GM12878 (cell line): ENCODE measurements around the gene PDGFB. TPM values are rescaled to one million over a fixed set of nuclear protein-coding genes. Genes with fewer than 3 reads are reported as not detected.

Experiments
- ATAC-seq: fragments of 200-7000 bp; cut with Tn5 transposase; 3 replicates; pipeline ENCODE4 v1.9.1; 2020; ENCODE audit warnings: mild to moderate bottlenecking, moderate library complexity
- BruUV-seq: library from RNA; stranded (reverse); fragments of 400-500 nt; replicated peaks from 2 replicates; lab custom pipeline; 2021; lab: Mats Ljungman, UMichigan
- CTCF ChIA-PET: fragments of 300-600 bp; sonication (Branson Sonifier 250); formaldehyde crosslinking; extraction: SDS; loops from one replicate; lab custom pipeline; 2021; ENCODE audit warnings: inconsistent platforms; lab: Yijun Ruan, JAX
- POLR2A ChIA-PET: fragments of 350-600 bp; formaldehyde crosslinking; extraction: SDS; loops from one replicate; lab custom pipeline; 2021; ENCODE audit warnings: inconsistent platforms; lab: Charles Lee
- RAD21 ChIA-PET: fragments of 300-600 bp; sonication (Branson Sonifier 250); formaldehyde crosslinking; loops from one replicate; lab custom pipeline; 2023; ENCODE audit warnings: antibody characterized with exemption; ENCODE audit not compliant: unreplicated experiment; lab: Charles Lee
- SMC1A ChIA-PET: fragments of 300-600 bp; sonication (Branson Sonifier 250); formaldehyde crosslinking; loops from one replicate; lab custom pipeline; 2023; ENCODE audit not compliant: unreplicated experiment, uncharacterized antibody; lab: Charles Lee
- DNase-seq: peaks from one replicate; pipeline ENCODE4 v3.0.0-alpha.2; 2011; ENCODE audit warnings: low read depth, low spot score
- FAIRE-seq: peaks from 3 replicates; lab custom pipeline; 2011; peaks lifted over from hg19 to GRCh38; lab: Jason Lieb, UNC
- H2AFZ ChIP-seq: 2 replicates; pipeline ENCODE4 v1.6.0; 2011; ENCODE audit warnings: low read depth, low read length, control low read depth; ENCODE audit not compliant: control insufficient read depth
- H3K27ac ChIP-seq: 2 replicates; pipeline ENCODE4 v1.5.1; 2011; ENCODE audit warnings: control low read depth; ENCODE audit not compliant: control insufficient read depth, insufficient read depth
- H3K27me3 ChIP-seq, 2 experiments: replicated peaks in 1 of 2; 2 replicates each; pipeline versions ENCODE4 v1.6.0 to v1.6.1; 2011; ENCODE audit warnings: low read length in 1 of 2; ENCODE audit not compliant: control insufficient read depth in 2 of 2, insufficient read depth in 2 of 2
- H3K36me3 ChIP-seq, 2 experiments: 2 replicates each; pipeline ENCODE4 v1.5.1; 2011; ENCODE audit warnings: low read length in 1 of 2; ENCODE audit not compliant: control insufficient read depth in 2 of 2, insufficient read depth in 2 of 2
- H3K4me1 ChIP-seq: 2 replicates; pipeline ENCODE4 v1.6.1; 2011; ENCODE audit warnings: mild to moderate bottlenecking, low read length, moderate library complexity, mixed read lengths; ENCODE audit not compliant: control insufficient read depth, insufficient read depth
- H3K4me2 ChIP-seq: 2 replicates; pipeline ENCODE4 v1.6.0; 2011; ENCODE audit warnings: control low read depth; ENCODE audit not compliant: control insufficient read depth, insufficient read depth
- H3K4me3 ChIP-seq: fragments of 200-600 bp; sonication (generic); 2 replicates; pipeline ENCODE4 v1.5.1; 2016
- H3K79me2 ChIP-seq: 2 replicates; pipeline ENCODE4 v1.6.0; 2011; ENCODE audit warnings: low read length; ENCODE audit not compliant: control insufficient read depth, insufficient read depth
- H3K9ac ChIP-seq: 2 replicates; pipeline ENCODE4 v1.8.0; 2011; ENCODE audit warnings: low read length, control low read depth, mixed read lengths; ENCODE audit not compliant: control insufficient read depth, insufficient read depth
- H3K9me3 ChIP-seq: replicated peaks from 3 replicates; pipeline ENCODE4 v1.5.1; 2011; ENCODE audit warnings: mild to moderate bottlenecking, low read length; ENCODE audit not compliant: control insufficient read depth, insufficient read depth
- H4K20me1 ChIP-seq: 2 replicates; pipeline ENCODE4 v1.6.0; 2011; ENCODE audit not compliant: control insufficient read depth, insufficient read depth
- ATF2 ChIP-seq: IDR thresholded peaks from 2 replicates; pipeline ENCODE4 v1.6.1; 2012; ENCODE audit warnings: low read length, inconsistent platforms
- BHLHE40 ChIP-seq, 2 experiments: fragments of 450-650 bp in 1 of 2; IDR thresholded peaks; 2 replicates each; pipeline ENCODE4 v1.6.1; 2011 to 2017; ENCODE audit warnings: low read depth in 2 of 2, borderline replicate concordance in 1 of 2, improper control_type of control experiment in 1 of 2, low read length in 1 of 2, mild to moderate bottlenecking in 1 of 2
- EP300 ChIP-seq, 2 experiments: fragments of 150-350 bp in 1 of 2; IDR thresholded peaks; 2 replicates each; pipeline ENCODE4 v1.6.1; 2011 to 2012; ENCODE audit warnings: low read depth in 2 of 2, low read length in 2 of 2, borderline replicate concordance in 1 of 2, improper control_type of control experiment in 1 of 2, inconsistent platforms in 1 of 2; ENCODE audit not compliant: control insufficient read depth in 1 of 2
- FOXK2 ChIP-seq: fragments of 450-650 bp; IDR thresholded peaks from 2 replicates; pipeline ENCODE4 v1.6.1; 2017; ENCODE audit warnings: mild to moderate bottlenecking, moderate library complexity
- IKZF2 ChIP-seq, 2 experiments: fragments of 450-650 bp; IDR thresholded peaks; 2 replicates each; pipeline ENCODE4 v1.6.1; 2017; ENCODE audit warnings: mild to moderate bottlenecking in 2 of 2, moderate library complexity in 2 of 2
- KDM1A ChIP-seq: fragments of 200-600 bp; sonication (generic); IDR thresholded peaks from 2 replicates; pipeline ENCODE4 v1.6.1; 2016; ENCODE audit warnings: borderline replicate concordance
- NFXL1 ChIP-seq: fragments of 450-650 bp; IDR thresholded peaks from 2 replicates; pipeline ENCODE4 v1.6.1; 2017; ENCODE audit warnings: antibody characterized with exemption, mild to moderate bottlenecking, borderline replicate concordance
- PAX5 ChIP-seq: IDR thresholded peaks from 2 replicates; pipeline ENCODE4 v1.6.1; 2011; ENCODE audit warnings: low read depth, low read length, borderline replicate concordance
- PML ChIP-seq: IDR thresholded peaks from 2 replicates; pipeline ENCODE4 v1.6.1; 2012; ENCODE audit warnings: low read length, inconsistent platforms
- RAD21 ChIP-seq: IDR thresholded peaks from 2 replicates; pipeline ENCODE4 v1.6.1; 2011; ENCODE audit warnings: mild to moderate bottlenecking, low read depth, low read length, moderate library complexity; ENCODE audit not compliant: insufficient read depth
- RFX5 ChIP-seq: IDR thresholded peaks from 2 replicates; pipeline ENCODE4 v1.6.1; 2011; ENCODE audit warnings: low read depth, low read length, improper control_type of control experiment
- SIN3A ChIP-seq: IDR thresholded peaks from 2 replicates; pipeline ENCODE4 v1.6.1; 2012; ENCODE audit warnings: low read depth, low read length, improper control_type of control experiment
- SREBF1 ChIP-seq: IDR thresholded peaks from 2 replicates; pipeline ENCODE4 v1.6.1; 2012; ENCODE audit warnings: mild to moderate bottlenecking, low read length
- ZNF24 ChIP-seq: fragments of 450-650 bp; IDR thresholded peaks from 2 replicates; pipeline ENCODE4 v1.6.1; 2017; ENCODE audit warnings: antibody characterized with exemption, mild to moderate bottlenecking
- WGBS: methylation state at CpG from one replicate; pipeline ENCODE4 v1.1.6; 2016; ENCODE audit warnings: low lambda C conversion rate; ENCODE audit not compliant: insufficient replicate concordance, insufficient coverage; ENCODE audit errors: missing lambda C conversion rate; 5-methylcytosine and 5-hydroxymethylcytosine counted together
- in situ Hi-C: fragments of 300-500 bp; cut with MboI; formaldehyde crosslinking; loops from 9 replicates; pipeline ENCODE4 v1.14.3; 2018; ENCODE audit warnings: mixed read lengths
- intact Hi-C: fragments of 100-400 bp; cut with micrococcal nuclease; formaldehyde crosslinking; loops from one replicate; pipeline ENCODE4 v1.14.2; 2022; ENCODE audit not compliant: unreplicated experiment
- polyA plus RNA-seq, 11 experiments: library from polyadenylated mRNA; depleted of rRNA in 4 of 11; unstranded in 6 of 11; stranded (reverse) in 5 of 11; fragments of >200 nt; fragmentation: Nextera tagmentation in 4 of 11; fragmentation: Illumina TruSeq in 1 of 11; extraction: Ambion mirVana in 4 of 11; extraction: Trizol in 1 of 11; gene quantifications; 1 replicate in 1 of 11; 2 replicates in 10 of 11; pipeline versions ENCODE4 v1.2.1 to v1.2.3, GENCODE V29; 2011 to 2016; ENCODE audit warnings: inconsistent platforms in 2 of 11, missing spikeins in 2 of 11, low read depth in 1 of 11
- total RNA-seq, 4 experiments: library from RNA; depleted of rRNA in 3 of 4; stranded (reverse); fragments of >200 nt in 3 of 4; fragmentation: Illumina TruSeq in 1 of 4; extraction: Trizol in 1 of 4; gene quantifications; 2 replicates each; pipeline versions ENCODE4 v1.2.1 to v1.2.3, GENCODE V29; 2013 to 2021
- TF ChIP-seq, protein P1 (sequence below): IDR thresholded peaks from 2 replicates; pipeline ENCODE4 v1.6.1; 2011; ENCODE audit warnings: mild to moderate bottlenecking, low read depth, low read length, moderate library complexity; ENCODE audit not compliant: insufficient replicate concordance
- TF ChIP-seq, protein P2 (sequence below): fragments of 450-650 bp; IDR thresholded peaks from 2 replicates; pipeline ENCODE4 v1.6.1; 2018; ENCODE audit warnings: borderline replicate concordance, mild to moderate bottlenecking; ENCODE audit not compliant: partially characterized antibody
- TF ChIP-seq, protein P3 (sequence below), 3 experiments: IDR thresholded peaks in 2 of 3; conservative IDR thresholded peaks in 1 of 3; 2 replicates each; pipeline ENCODE4 v1.5.1; 2011; ENCODE audit warnings: low read depth in 3 of 3, low read length in 3 of 3, mild to moderate bottlenecking in 3 of 3, control low read depth in 2 of 3, moderate library complexity in 2 of 3, inconsistent platforms in 1 of 3, mixed read lengths in 1 of 3; ENCODE audit not compliant: control insufficient read depth in 2 of 3, insufficient read depth in 1 of 3; ENCODE audit errors: extremely low read depth in 1 of 3

PDGFB gene
- total and polyA plus RNA-seq, 10 of the 15 experiments (the other 5 are each of a cell fraction or from before 2014, with no cell fraction given), result 0.13 to 1.1 (median 0.56) TPM; not detected in 1

DNA sequence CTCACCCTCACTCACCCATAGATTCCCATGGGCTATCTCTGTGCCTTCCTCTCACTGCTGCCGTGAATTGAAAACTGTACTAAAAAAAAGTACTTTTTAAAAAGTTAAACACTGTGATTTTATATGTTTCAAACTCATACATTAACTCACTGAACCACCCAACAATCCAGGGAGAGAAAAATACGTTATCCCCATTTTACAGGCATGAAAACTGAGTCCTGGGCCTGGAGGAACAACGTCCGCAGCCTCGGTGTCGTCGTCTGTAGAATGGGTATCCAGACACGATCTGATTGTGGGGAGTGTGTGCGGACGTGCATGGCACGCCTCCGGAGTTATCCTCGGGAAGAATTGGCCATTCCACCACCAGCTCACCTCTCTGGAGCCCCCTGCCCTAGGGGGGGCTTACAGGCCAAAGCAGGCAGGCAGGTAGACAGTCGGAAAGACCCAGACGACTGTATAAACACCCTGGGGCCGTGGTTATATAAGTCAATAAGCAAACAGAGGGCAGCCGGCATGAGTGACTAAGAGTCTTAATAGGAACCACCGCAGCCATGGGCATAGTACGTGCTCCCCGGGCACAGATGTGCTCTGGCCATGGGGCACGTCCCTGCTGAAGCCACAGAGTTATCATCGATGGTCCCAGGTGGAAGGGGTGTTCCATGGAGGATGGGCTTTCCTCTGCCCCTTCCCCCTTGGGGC, 7.1 kb upstream of the PDGFB start:
- no peak for FAIRE-seq
- no peak overlapping the region for H3K4me2 ChIP-seq
- no peaks in the 10 kb centered on the region for H3K36me3 ChIP-seq
- RAD21 ChIA-PET, result no interaction called here
- no peak overlapping the region for H3K4me3 ChIP-seq
- no peaks in the 10 kb centered on the region for H3K9me3 ChIP-seq
- no peaks in the 10 kb centered on the region for H4K20me1 ChIP-seq
- DNase-seq, result no peak
- peaks cover 40% of the 10 kb centered on the region for H3K4me1 ChIP-seq
- ATAC-seq, result no peak
- SMC1A ChIA-PET, result no interaction called here
- BruUV-seq, result no TSS peak
- POLR2A ChIA-PET, result no interaction called here
- no peak overlapping the region for H3K27ac ChIP-seq
- CTCF ChIA-PET, result no interaction called here
- no peaks in the 10 kb centered on the region for H3K79me2 ChIP-seq
- no peak overlapping the region for H2AFZ ChIP-seq
- WGBS, result 65% methylated on average over 22 of the region's 22 CpGs
- no peak overlapping the region for H3K9ac ChIP-seq
- H3K27me3 ChIP-seq, result no peaks in the 10 kb centered on the region
- intact Hi-C loops (no loop called here), in situ Hi-C loops (no loop called here)
- no peak for TF ChIP-seq PML
- TF ChIP-seq RAD21, result no peak
- TF ChIP-seq SIN3A, result no peak
- no peak for TF ChIP-seq BHLHE40 (IDR thresholded peaks at IDR 0.05; ENCODE audit: borderline replicate concordance in 1 of 2, low read depth in 2 of 2, low read length in 1 of 2)
- TF ChIP-seq NFXL1, result no peak
- TF ChIP-seq, protein P1, sequence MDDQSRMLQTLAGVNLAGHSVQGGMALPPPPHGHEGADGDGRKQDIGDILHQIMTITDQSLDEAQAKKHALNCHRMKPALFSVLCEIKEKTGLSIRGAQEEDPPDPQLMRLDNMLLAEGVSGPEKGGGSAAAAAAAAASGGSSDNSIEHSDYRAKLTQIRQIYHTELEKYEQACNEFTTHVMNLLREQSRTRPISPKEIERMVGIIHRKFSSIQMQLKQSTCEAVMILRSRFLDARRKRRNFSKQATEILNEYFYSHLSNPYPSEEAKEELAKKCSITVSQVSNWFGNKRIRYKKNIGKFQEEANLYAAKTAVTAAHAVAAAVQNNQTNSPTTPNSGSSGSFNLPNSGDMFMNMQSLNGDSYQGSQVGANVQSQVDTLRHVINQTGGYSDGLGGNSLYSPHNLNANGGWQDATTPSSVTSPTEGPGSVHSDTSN, result no peak
- TF ChIP-seq, protein P2, sequence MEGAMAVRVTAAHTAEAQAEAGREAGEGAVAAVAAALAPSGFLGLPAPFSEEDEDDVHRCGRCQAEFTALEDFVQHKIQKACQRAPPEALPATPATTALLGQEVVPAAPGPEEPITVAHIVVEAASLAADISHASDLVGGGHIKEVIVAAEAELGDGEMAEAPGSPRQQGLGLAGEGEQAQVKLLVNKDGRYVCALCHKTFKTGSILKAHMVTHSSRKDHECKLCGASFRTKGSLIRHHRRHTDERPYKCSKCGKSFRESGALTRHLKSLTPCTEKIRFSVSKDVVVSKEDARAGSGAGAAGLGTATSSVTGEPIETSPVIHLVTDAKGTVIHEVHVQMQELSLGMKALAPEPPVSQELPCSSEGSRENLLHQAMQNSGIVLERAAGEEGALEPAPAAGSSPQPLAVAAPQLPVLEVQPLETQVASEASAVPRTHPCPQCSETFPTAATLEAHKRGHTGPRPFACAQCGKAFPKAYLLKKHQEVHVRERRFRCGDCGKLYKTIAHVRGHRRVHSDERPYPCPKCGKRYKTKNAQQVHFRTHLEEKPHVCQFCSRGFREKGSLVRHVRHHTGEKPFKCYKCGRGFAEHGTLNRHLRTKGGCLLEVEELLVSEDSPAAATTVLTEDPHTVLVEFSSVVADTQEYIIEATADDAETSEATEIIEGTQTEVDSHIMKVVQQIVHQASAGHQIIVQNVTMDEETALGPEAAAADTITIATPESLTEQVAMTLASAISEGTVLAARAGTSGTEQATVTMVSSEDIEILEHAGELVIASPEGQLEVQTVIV, result no peak
- no peak for TF ChIP-seq RFX5
- TF ChIP-seq SREBF1, result no peak
- TF ChIP-seq PAX5, result no peak
- TF ChIP-seq FOXK2, result no peak
- TF ChIP-seq, protein P3, sequence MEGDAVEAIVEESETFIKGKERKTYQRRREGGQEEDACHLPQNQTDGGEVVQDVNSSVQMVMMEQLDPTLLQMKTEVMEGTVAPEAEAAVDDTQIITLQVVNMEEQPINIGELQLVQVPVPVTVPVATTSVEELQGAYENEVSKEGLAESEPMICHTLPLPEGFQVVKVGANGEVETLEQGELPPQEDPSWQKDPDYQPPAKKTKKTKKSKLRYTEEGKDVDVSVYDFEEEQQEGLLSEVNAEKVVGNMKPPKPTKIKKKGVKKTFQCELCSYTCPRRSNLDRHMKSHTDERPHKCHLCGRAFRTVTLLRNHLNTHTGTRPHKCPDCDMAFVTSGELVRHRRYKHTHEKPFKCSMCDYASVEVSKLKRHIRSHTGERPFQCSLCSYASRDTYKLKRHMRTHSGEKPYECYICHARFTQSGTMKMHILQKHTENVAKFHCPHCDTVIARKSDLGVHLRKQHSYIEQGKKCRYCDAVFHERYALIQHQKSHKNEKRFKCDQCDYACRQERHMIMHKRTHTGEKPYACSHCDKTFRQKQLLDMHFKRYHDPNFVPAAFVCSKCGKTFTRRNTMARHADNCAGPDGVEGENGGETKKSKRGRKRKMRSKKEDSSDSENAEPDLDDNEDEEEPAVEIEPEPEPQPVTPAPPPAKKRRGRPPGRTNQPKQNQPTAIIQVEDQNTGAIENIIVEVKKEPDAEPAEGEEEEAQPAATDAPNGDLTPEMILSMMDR (IDR thresholded peaks at IDR 0.05 in 2 of 3, conservative IDR thresholded peaks at IDR 0.05 in 1 of 3; ENCODE audit: control insufficient read depth in 2 of 3, extremely low read depth in 1 of 3, insufficient read depth in 1 of 3, low read depth in 3 of 3, low read length in 3 of 3), result no peak
- no peak for TF ChIP-seq ATF2
- TF ChIP-seq KDM1A, result no peak
- TF ChIP-seq ZNF24, result no peak
- TF ChIP-seq IKZF2 (IDR thresholded peaks at IDR 0.05), result no peak
- no peak for TF ChIP-seq EP300 (IDR thresholded peaks at IDR 0.05; ENCODE audit: borderline replicate concordance in 1 of 2, control insufficient read depth in 1 of 2, low read depth in 2 of 2, low read length in 2 of 2)
